ENCODE data around the gene POR. TPM values are rescaled to one million over a fixed set of nuclear protein-coding genes. Genes with fewer than 3 reads are reported as not detected.

The POR gene
- total and polyA plus RNA-seq, 2 of the 13 experiments (the other 11 are each of a cell fraction or from before 2014, with no cell fraction given): 145 to 266 TPM

DNA sequence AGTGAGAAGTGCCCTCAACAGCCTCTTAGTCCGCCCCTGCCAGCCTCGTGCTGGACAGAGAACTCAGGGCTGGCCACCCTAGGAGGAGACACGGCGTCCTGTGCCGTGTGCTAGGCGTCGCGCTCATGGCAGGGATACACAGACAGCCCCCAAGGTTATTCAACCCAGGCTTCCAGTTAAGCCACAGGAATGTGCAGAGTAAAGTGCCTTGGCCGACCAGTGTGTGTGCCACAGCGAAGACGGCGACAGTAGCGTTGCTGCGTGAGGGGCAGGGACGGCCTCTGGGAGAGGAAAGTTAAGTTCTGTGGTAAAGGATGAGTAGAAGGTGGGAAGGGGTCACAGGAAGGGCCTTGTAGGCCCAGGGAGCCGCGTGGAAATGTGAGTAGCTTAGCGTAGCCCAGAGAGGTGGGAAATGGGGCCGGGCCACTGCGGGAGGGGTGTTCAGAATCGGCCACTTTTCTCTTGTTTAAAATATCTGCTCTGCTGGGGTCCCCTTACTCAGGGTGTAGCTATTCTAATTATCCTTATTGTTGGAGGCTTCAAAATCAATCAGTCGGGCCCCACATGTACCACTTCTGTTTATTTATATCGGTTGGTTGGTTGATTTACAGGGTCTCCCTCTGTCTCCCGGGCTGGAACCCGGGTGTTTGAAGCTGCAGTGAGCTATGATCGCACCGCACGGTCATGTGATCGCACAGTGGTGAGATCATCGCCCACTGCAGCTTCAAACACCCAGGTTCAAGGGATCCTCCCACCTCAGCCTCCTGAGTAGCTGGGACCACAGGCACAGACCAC, 54.9 kb downstream of the POR start:
- POLR2A ChIA-PET: interaction anchor here (0.8 to 1.1 kb wide), 4 partner anchors 13 to 64 kb away, joined by 3 to 4 read pairs (median 4); no protein-coding TSS in a partner anchor
- TF ChIP-seq PPARG (CRISPR knock-in tag; conservative IDR thresholded peaks at IDR 0.05) (no peak), HNRNPL (IDR thresholded peaks at IDR 0.05; ENCODE audit: low read depth, low read length) (0 out of 2 replicates have a peak, but pooled peaks have one; percentile 16), ZNF572 (CRISPR knock-in tag; IDR thresholded peaks at IDR 0.05) (0 out of 2 replicates have a peak, but pooled peaks have one; percentile 2), AGO2 (optimal IDR thresholded peaks at IDR 0.05; ENCODE audit: low read depth, low read length) (peak; percentile 74)
- intact Hi-C loops (cut with micrococcal nuclease; ENCODE audit: unreplicated experiment) (no loop called here), in situ Hi-C loops (cut with HindIII; ENCODE audit: extremely low pct_ligation_motif_present, low pct_unique_long_range_greater_than_20kb) (no loop called here)
- FAIRE-seq (no peak), ATAC-seq (no peak), DNase-seq (ENCODE audit: low spot score) (no peak)
- CTCF ChIA-PET (ENCODE audit: low intra/inter-chr PET ratio, low total read pairs): no interaction called here
- Histone ChIP-seq H3K4me3 (replicated peaks in 1 of 3; ENCODE audit: insufficient read depth in 1 of 3, low read depth in 2 of 3, low read length in 3 of 3) (no peak overlapping the region), H3K4me1 (ENCODE audit: insufficient read depth, low read length) (peaks cover 32% of the 10 kb centered on the region), H3K9me3 (ENCODE audit: low read length) (no peaks in the 10 kb centered on the region), H3K27me3 (ENCODE audit: control insufficient read depth in 1 of 2, insufficient read depth in 2 of 2, low read length in 2 of 2) (no peaks in the 10 kb centered on the region), H2AFZ (ENCODE audit: low read length) (no peak overlapping the region), H3K9ac (ENCODE audit: insufficient read depth, low read depth, low read length) (no peak overlapping the region), H3K27ac (ENCODE audit: extremely low read length, insufficient read depth, low read length) (no peak overlapping the region), H4K20me1 (ENCODE audit: insufficient read depth, low read length) (peaks cover 50% of the 10 kb centered on the region), H3K4me2 (ENCODE audit: low read depth, low read length) (no peak overlapping the region), H3K36me3 (replicated peaks in 1 of 2; ENCODE audit: control insufficient read depth in 1 of 2, insufficient read depth in 2 of 2, low read length in 2 of 2) (peaks cover 31 to 87% of the 10 kb centered on the region in 2 experiments), H3K79me2 (ENCODE audit: insufficient read depth, low read length) (peaks cover 31% of the 10 kb centered on the region)
- BruUV-seq (replicated peaks): no TSS peak
- 94% methylated on average over 30 of the region's 30 CpGs for WGBS (ENCODE audit: low lambda C conversion rate)

DNA sequence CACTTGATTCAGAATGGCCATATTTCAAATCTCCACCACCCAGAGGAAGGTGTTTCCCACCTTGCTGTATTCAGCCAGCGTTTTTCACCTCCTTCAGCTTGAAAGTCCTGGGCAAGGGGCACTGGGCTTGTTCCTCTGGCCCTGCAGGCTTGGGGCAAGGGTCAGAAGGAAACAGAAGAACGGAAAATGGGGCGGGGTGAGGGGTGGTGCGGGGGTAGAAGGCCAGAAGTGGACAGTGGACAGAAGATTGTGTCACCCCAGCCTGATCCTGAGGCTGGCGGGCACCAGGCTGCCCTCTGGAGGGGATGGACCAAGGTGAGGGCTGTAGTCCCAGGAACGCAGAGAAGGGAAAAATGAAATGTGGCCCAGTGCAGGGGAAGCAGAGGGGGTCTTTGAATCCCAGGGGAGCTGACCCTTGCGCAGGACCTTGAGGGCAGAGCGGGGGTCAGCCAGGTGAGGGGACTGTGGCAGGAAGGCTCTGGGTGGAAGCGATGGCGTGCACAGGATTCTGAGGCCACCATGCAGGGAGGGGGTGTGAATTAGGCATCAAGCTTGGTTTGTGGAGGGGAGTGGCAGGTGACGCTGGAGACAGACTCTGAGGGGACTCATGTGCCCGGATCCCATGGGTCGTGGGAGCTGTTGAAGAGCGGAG, 56.5 kb downstream of the POR start:
- ATAC-seq (peak; percentile 41), DNase-seq (ENCODE audit: low spot score) (no peak), FAIRE-seq (no peak)
- H3K9me3 ChIP-seq (ENCODE audit: low read length): no peaks in the 10 kb centered on the region
- no TSS peak for BruUV-seq (replicated peaks)
- POLR2A ChIA-PET: interaction anchor here (1.0 kb wide), 1 partner anchor 76 kb away, joined by 4 read pairs; the partner anchor contains the start of genes MDH2 and STYXL1
- H2AFZ ChIP-seq (ENCODE audit: low read length): no peak overlapping the region
- H3K27ac ChIP-seq (ENCODE audit: extremely low read length, insufficient read depth, low read length): peak overlapping the region; percentile 40
- H3K4me2 ChIP-seq (ENCODE audit: low read depth, low read length): no peak overlapping the region
- H3K27me3 ChIP-seq (ENCODE audit: control insufficient read depth in 1 of 2, insufficient read depth in 2 of 2, low read length in 2 of 2): no peaks in the 10 kb centered on the region
- H3K9ac ChIP-seq (ENCODE audit: insufficient read depth, low read depth, low read length): no peak overlapping the region
- WGBS (ENCODE audit: low lambda C conversion rate): 91% methylated on average over 14 of the region's 14 CpGs
- H3K36me3 ChIP-seq (replicated peaks in 1 of 2; ENCODE audit: control insufficient read depth in 1 of 2, insufficient read depth in 2 of 2, low read length in 2 of 2): peaks cover 25 to 84% of the 10 kb centered on the region in 2 experiments
- no peak overlapping the region for H3K4me3 ChIP-seq (replicated peaks in 1 of 3; ENCODE audit: insufficient read depth in 1 of 3, low read depth in 2 of 3, low read length in 3 of 3)
- CTCF ChIA-PET (ENCODE audit: low intra/inter-chr PET ratio, low total read pairs): interaction anchor here (0.9 to 1.3 kb wide), 2 partner anchors 104 to 105 kb away, joined by 3 to 4 read pairs; no protein-coding TSS in a partner anchor
- H3K4me1 ChIP-seq (ENCODE audit: insufficient read depth, low read length): peaks cover 32% of the 10 kb centered on the region
- peaks cover 43% of the 10 kb centered on the region for H4K20me1 ChIP-seq (ENCODE audit: insufficient read depth, low read length)
- intact Hi-C loops (cut with micrococcal nuclease; ENCODE audit: unreplicated experiment): no loop called here
- peaks cover 26% of the 10 kb centered on the region for H3K79me2 ChIP-seq (ENCODE audit: insufficient read depth, low read length)
- in situ Hi-C loops (cut with HindIII; ENCODE audit: extremely low pct_ligation_motif_present, low pct_unique_long_range_greater_than_20kb): no loop called here
- 0 out of 2 replicates have a peak, but pooled peaks have one; percentile 37 for TF ChIP-seq ZNF782 (CRISPR knock-in tag; IDR thresholded peaks at IDR 0.05; ENCODE audit: borderline replicate concordance)
- TF ChIP-seq, protein P1, sequence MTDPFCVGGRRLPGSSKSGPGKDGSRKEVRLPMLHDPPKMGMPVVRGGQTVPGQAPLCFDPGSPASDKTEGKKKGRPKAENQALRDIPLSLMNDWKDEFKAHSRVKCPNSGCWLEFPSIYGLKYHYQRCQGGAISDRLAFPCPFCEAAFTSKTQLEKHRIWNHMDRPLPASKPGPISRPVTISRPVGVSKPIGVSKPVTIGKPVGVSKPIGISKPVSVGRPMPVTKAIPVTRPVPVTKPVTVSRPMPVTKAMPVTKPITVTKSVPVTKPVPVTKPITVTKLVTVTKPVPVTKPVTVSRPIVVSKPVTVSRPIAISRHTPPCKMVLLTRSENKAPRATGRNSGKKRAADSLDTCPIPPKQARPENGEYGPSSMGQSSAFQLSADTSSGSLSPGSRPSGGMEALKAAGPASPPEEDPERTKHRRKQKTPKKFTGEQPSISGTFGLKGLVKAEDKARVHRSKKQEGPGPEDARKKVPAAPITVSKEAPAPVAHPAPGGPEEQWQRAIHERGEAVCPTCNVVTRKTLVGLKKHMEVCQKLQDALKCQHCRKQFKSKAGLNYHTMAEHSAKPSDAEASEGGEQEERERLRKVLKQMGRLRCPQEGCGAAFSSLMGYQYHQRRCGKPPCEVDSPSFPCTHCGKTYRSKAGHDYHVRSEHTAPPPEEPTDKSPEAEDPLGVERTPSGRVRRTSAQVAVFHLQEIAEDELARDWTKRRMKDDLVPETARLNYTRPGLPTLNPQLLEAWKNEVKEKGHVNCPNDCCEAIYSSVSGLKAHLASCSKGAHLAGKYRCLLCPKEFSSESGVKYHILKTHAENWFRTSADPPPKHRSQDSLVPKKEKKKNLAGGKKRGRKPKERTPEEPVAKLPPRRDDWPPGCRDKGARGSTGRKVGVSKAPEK (CRISPR knock-in tag; IDR thresholded peaks at IDR 0.05; ENCODE audit: borderline replicate concordance): no peak
- TF ChIP-seq TCF12 (IDR thresholded peaks at IDR 0.05): no peak
- no peak for TF ChIP-seq TCF12 (CRISPR knock-in tag; IDR thresholded peaks at IDR 0.05)
- TF ChIP-seq AGO2 (optimal IDR thresholded peaks at IDR 0.05; ENCODE audit: low read depth, low read length): peak; percentile 62
